ENCODE results near the gene HMOX1. TPM values are rescaled to one million over a fixed set of nuclear protein-coding genes. Genes with fewer than 3 reads are reported as not detected.

Gene HMOX1
- total and polyA plus RNA-seq, 10 donors = 178 to 930 (median 751) TPM

GRCh38 chr22:35400501-35400790, 19.6 kb downstream of the HMOX1 start:
- peak overlapping the region in 6 of 8 donors; percentile 77 to 87 (median 86) for H3K27ac ChIP-seq
- TF ChIP-seq CTCF (IDR thresholded peaks at IDR 0.05 in 8 of 11, conservative IDR thresholded peaks at IDR 0.05 in 3 of 11) = no peak
- TF ChIP-seq POLR2AphosphoS5 (IDR thresholded peaks at IDR 0.05) = no peak
- TF ChIP-seq POLR2A (IDR thresholded peaks at IDR 0.05) = no peak
- peaks cover 0 to 40% (median 27%) of the 10 kb centered on the region in 6 donors for H3K36me3 ChIP-seq
- no peaks in the 10 kb centered on the region for H3K27me3 ChIP-seq (replicated peaks in 1 of 7)
- 1 to 11% (median 1%) methylated on average over 4 to 20 of the region's 20 CpGs for WGBS, 5 donors
- no peak for DNase-seq
- intact Hi-C loops (cut with DNase I; ENCODE audit: low total_unique reads) = loop anchor here (10.0 kb wide), 1 partner anchor 46 kb away; no protein-coding TSS in a partner anchor
- H3K4me1 ChIP-seq = peaks cover 13 to 88% (median 60%) of the 10 kb centered on the region in 6 donors
- H3K9me3 ChIP-seq = no peaks in the 10 kb centered on the region
- peak overlapping the region; percentile 83 to 99 (median 94) for H3K4me3 ChIP-seq

GRCh38 chr22:35401863-35402262, 21.0 kb downstream of the HMOX1 start:
- no peak overlapping the region for H3K27ac ChIP-seq
- DNase-seq = no peak
- H3K4me3 ChIP-seq = peak overlapping the region in 1 of 8 donors; percentile 95
- TF ChIP-seq POLR2AphosphoS5 (IDR thresholded peaks at IDR 0.05) (no peak), CTCF (IDR thresholded peaks at IDR 0.05 in 8 of 11, conservative IDR thresholded peaks at IDR 0.05 in 3 of 11) (no peak), POLR2A (IDR thresholded peaks at IDR 0.05) (no peak)
- H3K4me1 ChIP-seq = peaks cover 13 to 81% (median 53%) of the 10 kb centered on the region in 6 donors
- 92 to 98% (median 93%) methylated on average over 6 of the region's 6 CpGs for WGBS, 5 donors
- H3K36me3 ChIP-seq = peaks cover 0 to 54% (median 36%) of the 10 kb centered on the region in 6 donors
- intact Hi-C loops (cut with DNase I; ENCODE audit: low total_unique reads) = loop anchor here (10.0 kb wide), 1 partner anchor 47 kb away; no protein-coding TSS in a partner anchor
- no peaks in the 10 kb centered on the region for H3K9me3 ChIP-seq
- H3K27me3 ChIP-seq (replicated peaks in 1 of 7) = no peaks in the 10 kb centered on the region

- no peak for TF ChIP-seq POLR2A (IDR thresholded peaks at IDR 0.05)
- TF ChIP-seq POLR2AphosphoS5 (IDR thresholded peaks at IDR 0.05) = no peak
- no peak for TF ChIP-seq CTCF (IDR thresholded peaks at IDR 0.05 in 8 of 11, conservative IDR thresholded peaks at IDR 0.05 in 3 of 11)
- intact Hi-C loops (cut with DNase I; ENCODE audit: low total_unique reads) = loop anchor here (10.0 kb wide), 1 partner anchor 49 kb away; no protein-coding TSS in a partner anchor
- Histone ChIP-seq H3K4me1 (peaks cover 13 to 81% (median 50%) of the 10 kb centered on the region in 6 donors), H3K27me3 (replicated peaks in 1 of 7) (no peaks in the 10 kb centered on the region), H3K36me3 (peaks cover 0 to 69% (median 51%) of the 10 kb centered on the region in 6 donors), H3K27ac (peak overlapping the region in 1 of 8 donors; percentile 14), H3K4me3 (no peak overlapping the region), H3K9me3 (no peaks in the 10 kb centered on the region)
- DNase-seq = no peak
- 69 to 88% (median 76%) methylated on average over 3 to 7 of the region's 7 CpGs for WGBS, 5 donors
Measured at GRCh38 chr22:35403356-35403755, 22.5 kb downstream of the HMOX1 start.

GRCh38 chr22:35404176-35404575, 23.3 kb downstream of the HMOX1 start:
- Histone ChIP-seq H3K27ac (peak overlapping the region in 3 of 8 donors; percentile 14 to 34 (median 17)), H3K36me3 (peaks cover 0 to 77% (median 59%) of the 10 kb centered on the region in 6 donors), H3K4me3 (no peak overlapping the region), H3K9me3 (no peaks in the 10 kb centered on the region), H3K27me3 (replicated peaks in 1 of 7) (no peaks in the 10 kb centered on the region), H3K4me1 (peaks cover 13 to 81% (median 42%) of the 10 kb centered on the region in 6 donors)
- TF ChIP-seq POLR2A (IDR thresholded peaks at IDR 0.05) (no peak), CTCF (IDR thresholded peaks at IDR 0.05 in 8 of 11, conservative IDR thresholded peaks at IDR 0.05 in 3 of 11) (no peak), POLR2AphosphoS5 (IDR thresholded peaks at IDR 0.05) (no peak)
- 73 to 90% (median 82%) methylated on average over 4 to 5 of the region's 5 CpGs for WGBS, 5 donors
- intact Hi-C loops (cut with DNase I; ENCODE audit: low total_unique reads) = loop anchor here (10.0 kb wide), 1 partner anchor 49 kb away; no protein-coding TSS in a partner anchor
- DNase-seq = no peak

Data from spleen (tissue), 11 donors.